Mesendoderm (in vitro differentiated cells): Measurements from ENCODE around the gene LYST.
A peak's percentile ranks its signal among the peaks of the same experiment; 100 is the strongest.

ENCODE experiments used
- DNase-seq: peaks from one replicate; pipeline ENCODE4 v3.0.0; 2013
- H2AK5ac ChIP-seq: 2 replicates; pipeline ENCODE4 v1.6.1; 2013; ENCODE audit warnings: low read length, inconsistent platforms
- H2BK120ac ChIP-seq: 2 replicates; pipeline ENCODE4 v1.6.1; 2013; ENCODE audit warnings: low read depth, mild to moderate bottlenecking, low read length, moderate library complexity, mixed read lengths
- H2BK15ac ChIP-seq: replicated peaks from 2 replicates; pipeline ENCODE4 v1.6.1; 2013; ENCODE audit warnings: low read depth, mild to moderate bottlenecking, moderate library complexity
- H2BK5ac ChIP-seq: 2 replicates; pipeline ENCODE4 v1.6.1; 2013; ENCODE audit warnings: low read length, inconsistent platforms
- H3K18ac ChIP-seq: 2 replicates; pipeline ENCODE4 v1.6.1; 2013; ENCODE audit warnings: mild to moderate bottlenecking, low read length, mixed read lengths
- H3K23ac ChIP-seq: one replicate; pipeline ENCODE4 v1.6.1; 2013; ENCODE audit warnings: low read length
- H3K27ac ChIP-seq: 2 replicates; pipeline ENCODE4 v1.5.1; 2013; ENCODE audit warnings: low read depth, mild to moderate bottlenecking, inconsistent platforms, low read length, moderate library complexity
- H3K27me3 ChIP-seq: 2 replicates; pipeline ENCODE4 v1.6.1; 2013; ENCODE audit warnings: low read length, control low read depth, mild to moderate bottlenecking, inconsistent platforms; ENCODE audit not compliant: insufficient read depth, poor library complexity
- H3K36me3 ChIP-seq: 2 replicates; pipeline ENCODE4 v1.6.1; 2013; ENCODE audit warnings: low read length, inconsistent platforms; ENCODE audit not compliant: control insufficient read depth, insufficient read depth
- H3K4ac ChIP-seq: one replicate; pipeline ENCODE4 v1.6.1; 2013; ENCODE audit warnings: low read depth, mild to moderate bottlenecking, low read length, moderate library complexity
- H3K4me1 ChIP-seq: 2 replicates; pipeline ENCODE4 v1.6.1; 2013; ENCODE audit warnings: low read depth, low read length, inconsistent platforms; ENCODE audit not compliant: control insufficient read depth
- H3K4me2 ChIP-seq: 2 replicates; pipeline ENCODE4 v1.6.1; 2013; ENCODE audit warnings: low read length
- H3K4me3 ChIP-seq: 2 replicates; pipeline ENCODE4 v1.5.1; 2013; ENCODE audit warnings: mild to moderate bottlenecking, low read length
- H3K56ac ChIP-seq: one replicate; pipeline ENCODE4 v1.6.1; 2013; ENCODE audit warnings: low read length
- H3K79me1 ChIP-seq: 2 replicates; pipeline ENCODE4 v1.6.1; 2013; ENCODE audit warnings: low read length, inconsistent platforms
- H3K79me2 ChIP-seq: 2 replicates; pipeline ENCODE4 v1.6.1; 2013; ENCODE audit warnings: mild to moderate bottlenecking, low read length; ENCODE audit not compliant: control insufficient read depth, insufficient read depth
- H3K9ac ChIP-seq: 2 replicates; pipeline ENCODE4 v1.6.1; 2013; ENCODE audit warnings: low read length, inconsistent platforms
- H4K5ac ChIP-seq: one replicate; pipeline ENCODE4 v1.6.1; 2013; ENCODE audit warnings: low read length
- H4K8ac ChIP-seq: one replicate; pipeline ENCODE4 v1.6.1; 2013; ENCODE audit warnings: low read depth, mild to moderate bottlenecking, control low read depth, low read length, moderate library complexity
- WGBS: extraction: QIAGEN DNeasy Blood & Tissue Kit; methylation state at CpG from one replicate; pipeline ENCODE4 v1.1.7; 2013; ENCODE audit warnings: low lambda C conversion rate, missing lambda C conversion rate; ENCODE audit not compliant: insufficient coverage; ENCODE audit errors: extremely low coverage; 5-methylcytosine and 5-hydroxymethylcytosine counted together

The LYST gene

GRCh38 chr1:235866913-235867845, 473 bp upstream of the LYST start:
- H3K9ac ChIP-seq = peak overlapping the region; percentile 88
- H3K18ac ChIP-seq = no peak overlapping the region
- H3K36me3 ChIP-seq = no peaks in the 10 kb centered on the region
- H3K23ac ChIP-seq = no peak overlapping the region
- H2BK120ac ChIP-seq = no peak overlapping the region
- no peaks in the 10 kb centered on the region for H3K79me1 ChIP-seq
- no peak overlapping the region for H4K8ac ChIP-seq
- H3K79me2 ChIP-seq = no peaks in the 10 kb centered on the region
- no peaks in the 10 kb centered on the region for H3K4me1 ChIP-seq
- peak; percentile 97 for DNase-seq
- H2BK15ac ChIP-seq = no peak overlapping the region
- H3K4me3 ChIP-seq = peak overlapping the region; percentile 89
- H2BK5ac ChIP-seq = no peak overlapping the region
- H4K5ac ChIP-seq = no peak overlapping the region
- peak overlapping the region; percentile 94 for H3K56ac ChIP-seq
- H3K27me3 ChIP-seq = peaks cover 2% of the 10 kb centered on the region
- no peak overlapping the region for H3K27ac ChIP-seq
- WGBS = no CpG with 5 or more reads among the region's 56 CpGs
- H3K4ac ChIP-seq = no peak overlapping the region
- no peak overlapping the region for H2AK5ac ChIP-seq
- H3K4me2 ChIP-seq = peak overlapping the region; percentile 45

- peak overlapping the region; percentile 72 for H3K4me2 ChIP-seq
- peak overlapping the region; percentile 78 for H3K56ac ChIP-seq
- H2BK15ac ChIP-seq = no peak overlapping the region
- no peak overlapping the region for H2BK5ac ChIP-seq
- no peak for DNase-seq
- no peaks in the 10 kb centered on the region for H3K79me1 ChIP-seq
- peak overlapping the region; percentile 64 for H3K9ac ChIP-seq
- no CpG with 5 or more reads among the region's 16 CpGs for WGBS
- H3K4me3 ChIP-seq = peak overlapping the region; percentile 64
- no peak overlapping the region for H3K18ac ChIP-seq
- H4K8ac ChIP-seq = no peak overlapping the region
- no peak overlapping the region for H3K23ac ChIP-seq
- H3K27ac ChIP-seq = no peak overlapping the region
- no peaks in the 10 kb centered on the region for H3K36me3 ChIP-seq
- H2AK5ac ChIP-seq = no peak overlapping the region
- H2BK120ac ChIP-seq = no peak overlapping the region
- H4K5ac ChIP-seq = no peak overlapping the region
- H3K4me1 ChIP-seq = no peaks in the 10 kb centered on the region
- no peak overlapping the region for H3K4ac ChIP-seq
- peaks cover 2% of the 10 kb centered on the region for H3K27me3 ChIP-seq
- H3K79me2 ChIP-seq = no peaks in the 10 kb centered on the region
Measured at GRCh38 chr1:235865565-235866204, 1.0 kb downstream of the LYST start.

GRCh38 chr1:235864931-235865525, 1.7 kb downstream of the LYST start:
- H2BK5ac ChIP-seq = no peak overlapping the region
- H3K4me2 ChIP-seq = no peak overlapping the region
- no peak overlapping the region for H3K9ac ChIP-seq
- no CpG with 5 or more reads among the region's 3 CpGs for WGBS
- no peak overlapping the region for H3K4me3 ChIP-seq
- H3K79me1 ChIP-seq = no peaks in the 10 kb centered on the region
- no peak overlapping the region for H2BK15ac ChIP-seq
- peaks cover 2% of the 10 kb centered on the region for H3K27me3 ChIP-seq
- H2AK5ac ChIP-seq = no peak overlapping the region
- no peak overlapping the region for H3K23ac ChIP-seq
- H3K18ac ChIP-seq = no peak overlapping the region
- H3K56ac ChIP-seq = no peak overlapping the region
- H3K36me3 ChIP-seq = no peaks in the 10 kb centered on the region
- no peak for DNase-seq
- H4K5ac ChIP-seq = no peak overlapping the region
- no peak overlapping the region for H3K4ac ChIP-seq
- no peak overlapping the region for H2BK120ac ChIP-seq
- no peaks in the 10 kb centered on the region for H3K79me2 ChIP-seq
- H4K8ac ChIP-seq = no peak overlapping the region
- no peaks in the 10 kb centered on the region for H3K4me1 ChIP-seq
- no peak overlapping the region for H3K27ac ChIP-seq

GRCh38 chr1:235864469-235864868, 2.2 kb downstream of the LYST start:
- Histone ChIP-seq H4K5ac (no peak overlapping the region), H3K4me3 (no peak overlapping the region), H2BK15ac (no peak overlapping the region), H3K79me2 (no peaks in the 10 kb centered on the region), H3K79me1 (no peaks in the 10 kb centered on the region), H2BK120ac (no peak overlapping the region), H3K36me3 (no peaks in the 10 kb centered on the region), H3K27me3 (peaks cover 2% of the 10 kb centered on the region), H3K4ac (no peak overlapping the region), H3K27ac (no peak overlapping the region), H3K4me1 (no peaks in the 10 kb centered on the region), H3K56ac (no peak overlapping the region), H3K18ac (no peak overlapping the region), H3K23ac (no peak overlapping the region), H2AK5ac (no peak overlapping the region), H2BK5ac (no peak overlapping the region), H3K9ac (no peak overlapping the region), H4K8ac (no peak overlapping the region), H3K4me2 (no peak overlapping the region)
- no peak for DNase-seq
- no CpG with 5 or more reads among the region's 10 CpGs for WGBS

- H4K8ac ChIP-seq = no peak overlapping the region
- H3K27me3 ChIP-seq = peaks cover 2% of the 10 kb centered on the region
- no peak overlapping the region for H2BK15ac ChIP-seq
- no peaks in the 10 kb centered on the region for H3K79me1 ChIP-seq
- no peak overlapping the region for H3K9ac ChIP-seq
- H3K23ac ChIP-seq = no peak overlapping the region
- H2AK5ac ChIP-seq = no peak overlapping the region
- no peak overlapping the region for H3K56ac ChIP-seq
- no peak overlapping the region for H3K18ac ChIP-seq
- H3K4me3 ChIP-seq = no peak overlapping the region
- no peaks in the 10 kb centered on the region for H3K36me3 ChIP-seq
- H3K4me1 ChIP-seq = no peaks in the 10 kb centered on the region
- H4K5ac ChIP-seq = no peak overlapping the region
- H3K27ac ChIP-seq = no peak overlapping the region
- no peaks in the 10 kb centered on the region for H3K79me2 ChIP-seq
- H2BK5ac ChIP-seq = no peak overlapping the region
- no peak overlapping the region for H3K4me2 ChIP-seq
- DNase-seq = no peak
- H2BK120ac ChIP-seq = no peak overlapping the region
- no CpG with 5 or more reads among the region's 4 CpGs for WGBS
- H3K4ac ChIP-seq = no peak overlapping the region
Measured at GRCh38 chr1:235863699-235864093, 3.0 kb downstream of the LYST start.
